Retinal pigment epithelial cell (primary cell): ENCODE data around the gene SSTR4.
"Not testable (repeated sequence)": the region's sequence is repeated elsewhere in the genome, so short reads cannot be mapped to it uniquely, and the experiment has no call there.

Experiments
- DNase-seq: peaks from one replicate; pipeline ENCODE4 v3.0.0-alpha.2; 2010; ENCODE audit warnings: low read depth
- H3K4me3 ChIP-seq: 2 replicates; pipeline ENCODE4 v1.5.1; 2011; ENCODE audit warnings: mild to moderate bottlenecking, low read length, control low read depth, moderate library complexity
- TF ChIP-seq, protein P1 (sequence below): conservative IDR thresholded peaks from 2 replicates; pipeline ENCODE4 v1.5.1; 2011; ENCODE audit warnings: low read depth, low read length, control low read depth, inconsistent platforms

SSTR4 gene

DNA sequence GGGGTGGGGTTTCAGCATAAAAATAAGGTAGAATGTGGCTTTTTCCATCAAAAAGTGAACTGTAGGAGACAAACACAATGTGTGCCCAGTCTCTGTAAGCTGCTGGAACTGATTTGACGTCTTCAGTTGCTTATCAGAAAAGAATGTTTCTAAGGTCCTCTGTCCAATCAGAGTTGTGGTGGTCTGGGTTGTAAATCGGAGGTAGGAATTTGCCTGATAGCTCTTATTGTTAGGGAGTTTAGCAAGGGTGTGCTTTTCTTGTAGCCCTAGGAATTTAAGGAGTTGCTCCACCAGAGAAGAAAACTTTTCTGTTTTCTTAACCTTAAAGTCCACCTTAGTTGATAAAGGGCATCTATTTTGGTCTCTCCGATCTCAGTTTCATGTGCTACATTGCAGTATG is 10.4 kb upstream of the SSTR4 start:
- no peak overlapping the region for H3K4me3 ChIP-seq
- DNase-seq, result no peak
- TF ChIP-seq, protein P1, sequence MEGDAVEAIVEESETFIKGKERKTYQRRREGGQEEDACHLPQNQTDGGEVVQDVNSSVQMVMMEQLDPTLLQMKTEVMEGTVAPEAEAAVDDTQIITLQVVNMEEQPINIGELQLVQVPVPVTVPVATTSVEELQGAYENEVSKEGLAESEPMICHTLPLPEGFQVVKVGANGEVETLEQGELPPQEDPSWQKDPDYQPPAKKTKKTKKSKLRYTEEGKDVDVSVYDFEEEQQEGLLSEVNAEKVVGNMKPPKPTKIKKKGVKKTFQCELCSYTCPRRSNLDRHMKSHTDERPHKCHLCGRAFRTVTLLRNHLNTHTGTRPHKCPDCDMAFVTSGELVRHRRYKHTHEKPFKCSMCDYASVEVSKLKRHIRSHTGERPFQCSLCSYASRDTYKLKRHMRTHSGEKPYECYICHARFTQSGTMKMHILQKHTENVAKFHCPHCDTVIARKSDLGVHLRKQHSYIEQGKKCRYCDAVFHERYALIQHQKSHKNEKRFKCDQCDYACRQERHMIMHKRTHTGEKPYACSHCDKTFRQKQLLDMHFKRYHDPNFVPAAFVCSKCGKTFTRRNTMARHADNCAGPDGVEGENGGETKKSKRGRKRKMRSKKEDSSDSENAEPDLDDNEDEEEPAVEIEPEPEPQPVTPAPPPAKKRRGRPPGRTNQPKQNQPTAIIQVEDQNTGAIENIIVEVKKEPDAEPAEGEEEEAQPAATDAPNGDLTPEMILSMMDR, result no peak

DNA sequence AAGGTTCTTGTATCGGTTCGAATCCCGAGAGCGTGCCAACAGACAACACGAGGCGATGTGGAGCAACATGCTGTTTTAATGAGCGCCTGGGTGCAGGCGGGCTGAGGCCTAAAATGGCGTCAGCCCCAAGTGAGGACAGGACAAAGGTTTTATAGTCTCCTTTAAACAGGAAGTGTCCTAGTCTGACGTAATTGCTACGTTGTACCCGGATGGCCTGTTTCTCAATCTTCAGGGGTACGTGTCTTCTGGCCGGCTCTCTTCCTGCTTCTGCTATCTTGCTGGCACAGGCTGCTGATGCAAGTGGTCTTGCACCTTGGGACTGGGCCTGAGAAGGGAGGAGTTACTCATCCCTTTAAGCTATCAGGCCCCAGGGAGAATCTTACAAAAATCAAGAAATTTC is 9.6 kb upstream of the SSTR4 start:
- H3K4me3 ChIP-seq, DNase-seq: not testable (repeated sequence)

- no peak for DNase-seq
Observed at GRCh38 chr20:23027721-23028120, 7.4 kb upstream of the SSTR4 start.

DNA sequence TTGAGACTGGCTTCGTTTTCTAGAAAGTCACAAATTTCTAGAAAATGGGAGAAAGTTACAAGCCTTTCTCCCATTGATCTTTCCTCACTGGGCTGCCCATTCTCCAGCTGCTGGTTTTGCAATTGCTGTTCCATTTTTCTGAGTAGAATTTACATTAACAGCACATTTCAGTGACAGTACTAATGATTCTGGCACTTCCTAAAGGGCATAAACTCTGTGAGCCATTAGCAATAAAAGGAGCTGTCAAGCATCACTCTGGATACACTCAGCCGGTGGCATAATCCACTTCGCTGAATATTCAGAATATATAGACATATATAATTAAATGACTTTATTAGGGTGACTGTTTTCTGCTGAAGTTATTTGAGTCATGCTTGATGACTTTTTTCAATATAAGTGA is 6.7 kb upstream of the SSTR4 start:
- no peak overlapping the region for H3K4me3 ChIP-seq
- no peak for DNase-seq
- TF ChIP-seq, protein P1, result no peak

More at GRCh38 chr20:23027721-23028120, 7.4 kb upstream of the SSTR4 start:
- TF ChIP-seq, protein P1, result no peak
- no peak overlapping the region for H3K4me3 ChIP-seq

DNA sequence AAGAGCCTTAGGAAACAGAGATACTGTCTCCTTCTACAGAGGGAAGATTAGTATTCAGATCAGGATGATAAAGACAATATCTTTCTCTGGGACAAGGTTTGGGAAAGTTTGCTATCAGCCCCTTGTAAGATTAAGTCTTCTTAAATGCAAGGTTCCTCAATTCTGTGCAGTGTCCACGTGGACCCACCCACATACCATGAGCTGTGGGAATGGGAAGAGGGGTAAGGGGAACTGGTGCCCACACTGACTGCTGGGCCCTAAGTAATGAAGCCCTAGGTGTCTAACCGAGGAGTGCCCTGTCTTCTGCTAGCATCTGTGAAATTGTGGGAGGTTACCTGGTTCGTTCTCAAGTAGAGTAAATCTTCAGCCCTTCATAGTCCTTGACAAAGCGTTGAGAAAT is 5.8 kb upstream of the SSTR4 start:
- no peak for DNase-seq
- TF ChIP-seq, protein P1, result no peak
- H3K4me3 ChIP-seq, result no peak overlapping the region

DNA sequence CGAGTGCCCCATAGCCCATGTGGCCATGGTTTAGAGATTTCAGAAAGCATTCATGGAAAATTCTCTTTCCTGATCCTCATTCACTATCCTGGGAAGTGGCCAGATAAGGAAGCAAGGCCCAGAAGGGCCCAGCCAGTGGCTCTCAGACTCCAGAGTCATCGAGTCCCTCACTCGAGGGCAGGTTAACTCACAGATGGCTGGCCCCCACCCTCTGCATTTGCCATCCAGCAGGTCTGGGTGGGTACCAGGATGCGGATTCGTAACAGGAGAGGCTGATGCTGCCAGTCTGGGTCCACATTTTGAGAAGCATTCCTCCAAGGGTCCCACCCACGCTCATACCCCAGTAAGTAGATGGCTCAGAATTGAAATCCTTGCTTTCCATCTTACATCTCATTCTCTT is 3.8 kb upstream of the SSTR4 start:
- TF ChIP-seq, protein P1, result no peak
- no peak for DNase-seq
- H3K4me3 ChIP-seq, result no peak overlapping the region

- TF ChIP-seq, protein P1, result no peak
- no peak for DNase-seq
- no peak overlapping the region for H3K4me3 ChIP-seq
Observed at GRCh38 chr20:23032056-23032749, 2.9 kb upstream of the SSTR4 start.
